ENCODE data around the gene CTDSPL.
A peak's percentile ranks its signal among the peaks of the same experiment; 100 is the strongest.
"Not testable (repeated sequence)": the region's sequence is repeated elsewhere in the genome, so short reads cannot be mapped to it uniquely, and the experiment has no call there.

CTDSPL gene

GRCh38 chr3:38022896-38023709 lies 161.4 kb downstream of the CTDSPL start:
- DNase-seq: no peak

DNA sequence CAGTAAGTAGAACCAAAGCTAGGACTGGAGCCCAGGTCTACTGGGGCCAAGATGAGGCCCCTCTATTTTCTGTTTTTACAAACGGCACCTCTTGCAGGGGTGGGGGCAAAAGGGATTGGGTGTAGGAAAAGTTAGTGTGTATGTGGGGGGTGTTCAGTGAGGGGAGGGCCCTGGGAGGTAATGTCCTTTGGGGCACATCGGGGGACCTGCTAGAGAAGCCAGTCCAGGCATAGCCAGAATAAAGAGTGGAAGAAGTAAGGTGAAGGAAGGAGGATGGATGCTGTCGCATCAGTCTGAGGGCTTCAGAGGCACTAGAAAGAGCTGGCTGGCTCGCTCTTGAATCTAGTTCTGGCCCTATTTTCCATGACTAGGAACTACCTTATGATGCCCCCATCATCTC lies 165.2 kb downstream of the CTDSPL start:
- no peak for DNase-seq

DNA sequence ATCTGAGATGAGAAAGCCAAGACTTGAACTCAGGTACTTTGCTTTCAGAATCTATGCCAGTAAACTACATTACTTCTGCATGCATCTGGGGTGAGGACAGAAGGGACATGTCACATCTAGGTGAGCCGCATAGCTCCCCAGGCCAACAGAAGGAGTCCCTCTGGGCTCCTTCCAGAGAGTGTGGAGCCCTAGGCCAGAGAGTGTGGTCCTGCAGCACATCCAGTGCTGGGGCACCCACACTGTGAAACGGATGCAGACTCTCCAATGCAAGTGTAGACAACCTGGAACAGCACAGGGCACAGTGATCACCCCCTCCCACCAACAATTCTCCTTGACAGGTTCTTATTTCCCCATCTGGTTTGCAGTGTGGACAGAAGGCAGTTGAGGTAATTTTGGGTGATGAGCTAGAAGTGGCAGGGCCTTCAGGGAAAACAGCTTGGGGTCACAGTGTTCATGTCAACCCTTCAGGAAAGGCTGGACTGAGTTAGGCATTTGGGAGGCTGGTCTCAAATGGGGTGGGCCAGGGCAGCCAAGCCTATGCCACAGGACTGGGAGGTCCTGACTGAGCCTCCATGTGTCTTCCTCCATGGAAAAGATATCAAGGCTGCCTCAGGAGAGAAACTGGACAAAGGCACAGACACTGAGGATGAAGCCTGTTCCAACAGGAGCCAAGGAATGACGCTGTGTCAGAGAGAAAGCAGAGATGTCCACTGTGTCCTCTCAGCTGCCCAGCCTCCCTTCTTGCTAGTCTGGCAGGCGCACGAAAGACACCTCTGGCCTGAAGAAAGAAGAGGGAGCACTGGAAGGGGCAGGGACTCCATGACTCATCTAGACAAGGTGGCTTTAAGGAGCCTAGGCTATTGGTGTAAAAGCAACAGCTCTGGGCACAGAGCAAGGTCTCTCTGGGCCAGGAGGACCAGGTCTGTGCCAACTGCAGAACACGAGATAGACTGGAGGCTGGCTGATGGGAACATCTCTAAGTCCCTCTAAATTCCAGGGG lies 166.1 kb downstream of the CTDSPL start:
- no peak for DNase-seq

DNA sequence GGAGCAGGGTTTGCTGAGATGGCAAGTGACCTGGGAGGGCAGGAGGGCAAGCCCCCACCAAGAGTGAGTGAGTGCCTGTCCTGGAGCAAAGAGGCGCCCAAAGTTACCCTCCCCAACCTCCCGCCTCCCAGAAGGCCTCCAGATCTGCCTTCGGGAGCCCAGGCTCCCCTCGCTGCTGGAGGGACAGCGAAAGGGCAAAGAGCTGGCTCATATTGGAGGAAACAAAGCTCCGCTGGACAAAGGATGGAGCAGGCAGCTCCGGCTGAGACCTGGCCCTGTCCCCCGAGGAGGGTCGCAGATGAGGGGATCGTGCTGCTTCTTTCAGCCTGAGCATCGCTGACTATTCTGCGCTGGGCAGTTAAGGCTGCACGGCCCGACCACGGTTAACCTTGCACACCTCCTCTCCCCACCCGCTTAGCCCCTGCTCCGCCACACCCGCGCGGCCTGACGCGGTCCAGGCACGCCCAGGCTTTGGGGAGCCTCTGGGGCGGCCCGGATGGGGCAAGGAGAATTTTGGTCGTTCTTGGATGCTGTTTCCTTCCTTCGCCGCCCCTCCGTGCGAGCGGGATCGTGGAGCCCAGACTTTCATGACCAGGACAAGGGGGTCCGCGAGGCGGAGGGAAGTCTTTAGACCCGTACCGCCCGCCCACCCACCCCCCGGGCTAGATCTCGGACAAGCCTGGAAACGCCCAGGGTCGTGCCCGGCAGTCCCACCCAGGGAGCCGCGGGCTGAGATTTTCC lies 167.1 kb downstream of the CTDSPL start:
- DNase-seq: no peak

DNA sequence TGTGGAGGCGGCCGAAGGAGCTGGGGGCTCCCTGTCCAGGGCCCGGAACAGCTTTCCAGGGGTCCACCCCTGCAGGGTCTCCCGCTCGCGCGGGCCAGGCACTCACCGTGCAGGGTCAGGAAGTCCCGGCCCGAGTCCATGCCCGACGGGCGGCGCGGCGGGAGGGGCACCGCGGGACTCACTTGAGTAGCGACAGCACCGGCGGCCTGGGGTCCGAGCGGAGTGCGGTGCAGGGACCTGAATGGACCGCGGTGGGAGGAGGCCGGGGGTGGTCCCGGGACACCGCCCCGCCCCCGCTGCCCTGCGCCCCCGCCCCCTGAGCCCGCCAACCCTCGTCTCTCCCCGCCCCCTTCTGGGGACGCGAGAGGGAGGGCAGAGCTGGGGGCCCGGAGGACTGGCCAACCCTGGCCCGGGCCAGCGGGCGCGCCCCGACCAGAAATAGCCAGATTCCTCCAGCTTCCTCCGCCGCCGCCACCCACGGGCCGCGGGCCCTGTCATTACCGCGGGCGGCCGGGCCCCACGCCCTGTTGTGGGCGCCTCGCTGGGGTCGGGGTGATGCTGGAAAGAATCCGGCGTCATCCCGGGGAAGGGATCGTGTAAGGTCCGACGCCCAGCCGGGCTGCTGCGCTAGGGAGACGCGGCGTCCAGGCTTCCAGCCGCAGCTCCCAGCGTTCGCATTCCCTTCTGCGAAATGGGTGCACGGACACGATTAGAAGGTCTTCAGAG lies 167.9 kb downstream of the CTDSPL start, which contains the start of gene PLCD1:
Gene PLCD1, minus strand, starts transcription at position 243 of the 726 bp plus-strand sequence. Its CDS starts 103 bp downstream, at position 140.
- DNase-seq: no peak

GRCh38 chr3:38030126-38031021 lies 168.7 kb downstream of the CTDSPL start:
- DNase-seq: no peak

DNA sequence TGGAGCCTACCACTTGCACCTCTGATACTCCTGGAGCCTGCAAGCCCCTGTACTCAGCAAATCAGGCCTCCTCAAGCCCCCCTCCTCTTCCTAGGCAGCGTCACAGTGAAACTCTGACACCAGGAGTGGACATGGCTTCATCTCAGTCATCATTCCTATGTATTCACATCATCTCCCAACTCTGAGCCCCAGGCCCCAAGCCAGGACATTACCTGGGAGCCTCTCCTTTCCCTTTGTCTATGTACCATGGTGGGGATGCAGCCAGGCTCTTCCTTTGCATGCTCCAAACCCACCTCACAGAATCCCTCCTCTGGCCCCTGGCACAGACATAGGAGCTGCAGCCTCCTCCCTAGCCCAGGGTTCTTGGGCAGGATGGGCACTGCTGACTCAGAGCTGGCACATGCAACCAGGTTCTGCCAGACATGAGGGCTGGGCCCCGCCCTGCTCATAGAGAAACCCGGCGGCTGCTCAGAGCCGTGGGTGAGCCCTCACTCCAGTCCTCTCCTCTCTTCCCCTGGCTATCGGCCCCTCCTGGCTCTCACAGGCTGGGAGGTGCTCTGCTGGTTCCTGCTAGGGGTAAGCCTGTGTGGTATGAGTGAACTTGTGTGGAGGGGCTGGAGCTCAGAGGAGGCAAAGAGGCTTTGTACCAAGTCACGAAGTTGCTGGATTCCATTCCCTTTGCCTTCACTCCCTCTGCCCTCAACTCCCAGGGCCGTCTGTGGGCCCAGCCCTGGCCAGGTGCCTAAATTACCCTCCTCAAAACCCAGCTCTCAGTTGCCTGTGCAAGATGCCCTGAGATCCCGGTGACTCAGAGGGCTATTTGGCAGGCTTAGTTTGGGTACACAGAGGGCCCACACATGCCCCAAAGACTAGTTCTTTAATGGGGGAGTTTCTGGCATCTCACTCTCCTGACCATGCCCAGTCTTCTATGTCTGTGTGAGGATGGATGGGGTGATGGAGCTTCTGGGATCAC lies 169.6 kb downstream of the CTDSPL start:
- DNase-seq: peak; percentile 80

- DNase-seq: no peak
These were observed 170.7 kb downstream of the CTDSPL start for GRCh38 chr3:38032328-38032865.

DNA sequence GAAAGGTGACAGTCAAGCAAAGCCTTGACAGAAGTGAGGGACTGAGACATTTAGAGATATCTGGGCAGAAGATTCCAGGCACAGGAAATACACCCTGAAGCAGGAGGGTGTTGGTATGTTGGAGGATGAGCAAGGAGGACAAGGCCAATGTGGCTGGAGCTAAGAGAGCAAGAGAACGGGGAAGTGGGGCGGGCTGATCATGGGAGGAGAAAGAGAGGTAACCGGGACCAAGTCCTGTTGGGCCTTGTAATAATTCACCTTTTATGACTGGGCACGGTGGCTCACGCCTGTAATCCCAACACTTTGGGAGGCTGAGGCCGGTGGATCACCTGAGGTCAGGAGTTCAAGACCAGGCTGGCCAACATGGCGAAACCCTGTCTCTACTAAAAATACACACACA lies 171.9 kb downstream of the CTDSPL start:
- DNase-seq: not testable (repeated sequence)
